Kidney (tissue), 14 donors: ENCODE measurements around the gene SOX5. TPM values are rescaled to one million over a fixed set of nuclear protein-coding genes. Genes with fewer than 3 reads are reported as not detected.
A peak's percentile ranks its signal among the peaks of the same experiment; 100 is the strongest.

Experiments
- DNase-seq, 5 donors: peaks; one replicate each; pipeline ENCODE4 v3.0.0-alpha.2; 2013 to 2020
- FAIRE-seq: peaks from 2 replicates; lab custom pipeline; 2012; peaks lifted over from hg19 to GRCh38; lab: Jason Lieb, UNC
- H3K27ac ChIP-seq, 2 donors: one replicate each; pipeline ENCODE4 v1.7.0; 2013; ENCODE audit warnings: low read depth in 2 of 2, low read length in 2 of 2, inconsistent platforms in 1 of 2
- H3K27me3 ChIP-seq: one replicate; pipeline ENCODE4 v1.7.1; 2013; ENCODE audit warnings: low read length, inconsistent platforms; ENCODE audit not compliant: control insufficient read depth, insufficient read depth
- H3K36me3 ChIP-seq, 3 donors: one replicate each; pipeline versions ENCODE4 v1.7.0 to v1.7.1; 2013; ENCODE audit warnings: low read length in 3 of 3, control low read depth in 1 of 3, inconsistent platforms in 1 of 3; ENCODE audit not compliant: insufficient read depth in 3 of 3, control insufficient read depth in 2 of 3
- H3K4me1 ChIP-seq, 3 donors: one replicate each; pipeline versions ENCODE4 v1.7.0 to v1.7.1; 2013; ENCODE audit warnings: low read length in 3 of 3, inconsistent platforms in 1 of 3, low read depth in 1 of 3; ENCODE audit not compliant: control insufficient read depth in 2 of 3, insufficient read depth in 2 of 3
- H3K4me3 ChIP-seq, 3 donors: one replicate each; pipeline versions ENCODE4 v1.7.0 to v1.8.1; 2013; ENCODE audit warnings: low read length in 3 of 3, control low read depth in 1 of 3, inconsistent platforms in 1 of 3
- H3K9ac ChIP-seq, 3 donors: one replicate each; pipeline versions ENCODE4 v1.7.0 to v1.7.1; 2013; ENCODE audit warnings: low read length in 3 of 3, control low read depth in 1 of 3, inconsistent platforms in 1 of 3
- H3K9me3 ChIP-seq, 3 donors: one replicate each; pipeline versions ENCODE4 v1.7.0 to v1.7.1; 2013; ENCODE audit warnings: low read length in 3 of 3, control low read depth in 1 of 3, inconsistent platforms in 1 of 3; ENCODE audit not compliant: control insufficient read depth in 2 of 3, insufficient read depth in 1 of 3
- CTCF ChIP-seq: IDR thresholded peaks from 3 replicates; pipeline ENCODE4 v1.5.1; 2012; ENCODE audit warnings: mild to moderate bottlenecking, moderate library complexity, borderline replicate concordance; ENCODE audit not compliant: insufficient read depth; ENCODE audit errors: extremely low read depth
- intact Hi-C: fragments of 100-400 bp; cut with DNase I; formaldehyde crosslinking; loops from one replicate; pipeline ENCODE4 v1.11.1; 2022
- polyA plus RNA-seq: library from polyadenylated mRNA; stranded (reverse); fragments of 350-450 nt; fragmentation: Illumina TruSeq; extraction: RNeasy Lipid Tissue Mini Kit (QIAGEN cat#74804); gene quantifications from one replicate; pipeline ENCODE4 v1.2.3, GENCODE V29; 2014; ENCODE audit warnings: low read depth, low replicate concordance; ENCODE audit not compliant: insufficient read depth
- total RNA-seq: library from RNA; stranded (reverse); fragmentation: NEBNext Ultra II Directional; extraction: Animal tissue kit (Norgen Biotek cat#: 25700); gene quantifications from one replicate; pipeline ENCODE4 v1.2.1, GENCODE V29; 2021
- donor health status: control.
- donor health status: control.
- donor health status: control.
- donor health status: control.
- donor health status: control.
- donor health status: DM: yes; HTN: yes; CAD: no.
- donor health status: Normal renal cell carcinoma (clear cell type).

The SOX5 gene
- total and polyA plus RNA-seq, 2 donors from 2014 or later: 0.54 to 10.8 TPM

GRCh38 chr12:23566133-23566532 is 383.3 kb downstream of the SOX5 start:
- no peaks in the 10 kb centered on the region for H3K4me1 ChIP-seq
- FAIRE-seq (no peak), DNase-seq (no peak)
- no peaks in the 10 kb centered on the region for H3K36me3 ChIP-seq
- TF ChIP-seq CTCF: no peak
- H3K9me3 ChIP-seq: no peaks in the 10 kb centered on the region
- no peaks in the 10 kb centered on the region for H3K27me3 ChIP-seq
- no peak overlapping the region for H3K27ac ChIP-seq
- intact Hi-C loops: no loop called here
- no peak overlapping the region for H3K4me3 ChIP-seq
- no peak overlapping the region for H3K9ac ChIP-seq

GRCh38 chr12:23564451-23565152 is 384.9 kb downstream of the SOX5 start:
- H3K36me3 ChIP-seq: no peaks in the 10 kb centered on the region
- H3K4me1 ChIP-seq: no peaks in the 10 kb centered on the region
- H3K27ac ChIP-seq: no peak overlapping the region
- intact Hi-C loops: no loop called here
- no peak overlapping the region for H3K9ac ChIP-seq
- no peak overlapping the region for H3K4me3 ChIP-seq
- no peak for TF ChIP-seq CTCF
- H3K27me3 ChIP-seq: no peaks in the 10 kb centered on the region
- H3K9me3 ChIP-seq: no peaks in the 10 kb centered on the region
- peak in 2 of 5 donors; percentile 32 to 62 for DNase-seq
- FAIRE-seq: no peak

- DNase-seq (no peak), FAIRE-seq (no peak)
- Histone ChIP-seq H3K4me3 (no peak overlapping the region), H3K27me3 (no peaks in the 10 kb centered on the region), H3K9ac (no peak overlapping the region), H3K9me3 (no peaks in the 10 kb centered on the region), H3K4me1 (no peaks in the 10 kb centered on the region), H3K27ac (no peak overlapping the region), H3K36me3 (no peaks in the 10 kb centered on the region)
- intact Hi-C loops: no loop called here
- TF ChIP-seq CTCF: no peak
These were observed 387.8 kb downstream of the SOX5 start for GRCh38 chr12:23561364-23562345.
